GM18519 (cell line): Measurements from ENCODE around the gene WAS.
"Not testable (repeated sequence)": the region's sequence is repeated elsewhere in the genome, so short reads cannot be mapped to it uniquely, and the experiment has no call there.

ENCODE experiments used
- ATAC-seq: cut with Tn5 transposase; IDR thresholded peaks from one replicate; pipeline ENCODE4 v1.9.1; 2021; ENCODE audit warnings: mild to moderate bottlenecking, moderate library complexity; ENCODE audit not compliant: unreplicated experiment, low FRiP score

The WAS gene

DNA sequence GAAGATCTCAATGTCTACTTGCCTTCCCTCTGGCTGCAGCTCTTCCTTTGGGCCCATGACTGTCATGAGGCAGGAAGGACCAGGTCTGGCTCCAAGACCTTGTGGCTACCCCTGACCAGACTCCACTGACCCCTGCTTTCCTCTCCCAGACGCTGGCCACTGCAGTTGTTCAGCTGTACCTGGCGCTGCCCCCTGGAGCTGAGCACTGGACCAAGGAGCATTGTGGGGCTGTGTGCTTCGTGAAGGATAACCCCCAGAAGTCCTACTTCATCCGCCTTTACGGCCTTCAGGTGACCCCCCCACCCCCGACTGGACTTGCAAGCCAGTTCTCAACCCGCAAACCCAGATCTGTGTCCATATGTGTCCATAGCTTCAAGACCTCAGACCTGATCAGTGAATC, 535 bp downstream of the WAS start:
- no peak for ATAC-seq

DNA sequence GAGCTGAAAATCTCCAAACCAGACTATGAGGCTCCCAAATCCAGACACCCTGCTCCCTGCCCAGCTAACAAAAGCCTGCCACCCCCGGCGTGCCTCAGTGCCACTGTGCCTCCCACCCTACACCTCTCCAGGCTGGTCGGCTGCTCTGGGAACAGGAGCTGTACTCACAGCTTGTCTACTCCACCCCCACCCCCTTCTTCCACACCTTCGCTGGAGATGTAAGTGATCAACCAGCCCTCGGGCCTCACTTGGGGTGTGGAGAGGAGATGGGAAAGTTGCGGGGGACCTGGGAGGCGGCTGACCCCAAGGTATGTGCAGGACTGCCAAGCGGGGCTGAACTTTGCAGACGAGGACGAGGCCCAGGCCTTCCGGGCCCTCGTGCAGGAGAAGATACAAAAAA, 1.8 kb downstream of the WAS start:
- ATAC-seq: no peak

DNA sequence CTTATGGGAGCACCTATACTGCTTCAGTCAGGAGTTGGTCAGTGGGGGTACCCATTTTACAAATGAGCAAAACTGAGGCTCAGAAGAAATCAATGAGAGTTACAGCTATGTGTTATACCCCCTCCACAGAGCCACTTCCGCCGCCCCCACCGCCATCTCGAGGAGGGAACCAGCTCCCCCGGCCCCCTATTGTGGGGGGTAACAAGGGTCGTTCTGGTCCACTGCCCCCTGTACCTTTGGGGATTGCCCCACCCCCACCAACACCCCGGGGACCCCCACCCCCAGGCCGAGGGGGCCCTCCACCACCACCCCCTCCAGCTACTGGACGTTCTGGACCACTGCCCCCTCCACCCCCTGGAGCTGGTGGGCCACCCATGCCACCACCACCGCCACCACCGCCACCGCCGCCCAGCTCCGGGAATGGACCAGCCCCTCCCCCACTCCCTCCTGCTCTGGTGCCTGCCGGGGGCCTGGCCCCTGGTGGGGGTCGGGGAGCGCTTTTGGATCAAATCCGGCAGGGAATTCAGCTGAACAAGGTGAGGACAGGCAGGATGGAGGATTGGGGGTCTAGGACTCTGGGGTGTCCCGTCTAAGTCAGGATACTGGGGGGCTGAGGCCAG, 5.0 kb downstream of the WAS start:
- ATAC-seq: no peak

DNA sequence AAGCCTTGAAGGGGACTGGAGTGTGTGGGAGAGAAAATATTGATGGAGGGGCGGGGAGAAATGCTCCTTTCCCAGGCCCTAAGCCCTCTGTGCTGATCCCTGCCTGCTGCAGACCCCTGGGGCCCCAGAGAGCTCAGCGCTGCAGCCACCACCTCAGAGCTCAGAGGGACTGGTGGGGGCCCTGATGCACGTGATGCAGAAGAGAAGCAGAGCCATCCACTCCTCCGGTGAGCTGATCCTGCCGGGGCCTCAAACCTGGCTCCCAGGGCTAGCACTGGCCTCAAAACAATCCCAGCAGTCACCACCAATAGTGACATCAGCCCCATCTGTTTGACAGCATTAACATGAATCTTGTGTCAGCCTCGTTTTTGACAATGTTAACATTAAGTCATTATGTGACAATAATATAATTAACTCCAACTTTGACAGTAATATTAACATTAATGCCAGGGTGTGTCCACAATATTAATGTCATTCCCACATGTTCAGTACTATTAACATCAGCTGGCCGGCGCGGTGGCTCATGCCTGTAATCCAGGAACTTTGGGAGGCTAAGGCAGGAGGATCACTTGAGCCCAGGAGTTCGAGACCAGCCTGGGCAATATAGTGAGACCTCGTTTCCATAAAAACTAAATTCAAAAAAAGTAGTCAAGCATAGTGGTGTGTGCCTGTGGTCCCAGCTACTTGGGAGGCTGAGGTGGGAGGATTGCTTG, 5.8 kb downstream of the WAS start:
- ATAC-seq: no peak

DNA sequence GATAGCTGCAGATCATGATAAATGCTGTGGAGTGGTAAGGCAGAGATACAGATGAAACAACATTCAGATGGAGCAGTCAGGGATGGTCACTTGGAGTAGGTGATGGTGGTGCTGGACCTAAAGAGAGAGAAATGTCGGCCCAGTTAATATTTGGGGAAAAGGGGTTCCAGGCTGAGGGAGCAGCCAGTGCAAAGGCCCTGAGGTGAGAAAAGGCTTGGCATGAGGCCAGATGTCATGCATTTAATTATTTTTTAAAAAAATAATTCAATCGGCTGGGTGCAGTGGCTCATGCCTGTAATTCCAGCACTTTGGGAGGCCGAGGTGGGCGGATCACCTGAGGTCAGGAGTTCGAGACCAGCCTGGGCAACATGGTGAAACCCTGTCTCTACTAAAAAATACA, 8.1 kb downstream of the WAS start:
- ATAC-seq: not testable (repeated sequence)

DNA sequence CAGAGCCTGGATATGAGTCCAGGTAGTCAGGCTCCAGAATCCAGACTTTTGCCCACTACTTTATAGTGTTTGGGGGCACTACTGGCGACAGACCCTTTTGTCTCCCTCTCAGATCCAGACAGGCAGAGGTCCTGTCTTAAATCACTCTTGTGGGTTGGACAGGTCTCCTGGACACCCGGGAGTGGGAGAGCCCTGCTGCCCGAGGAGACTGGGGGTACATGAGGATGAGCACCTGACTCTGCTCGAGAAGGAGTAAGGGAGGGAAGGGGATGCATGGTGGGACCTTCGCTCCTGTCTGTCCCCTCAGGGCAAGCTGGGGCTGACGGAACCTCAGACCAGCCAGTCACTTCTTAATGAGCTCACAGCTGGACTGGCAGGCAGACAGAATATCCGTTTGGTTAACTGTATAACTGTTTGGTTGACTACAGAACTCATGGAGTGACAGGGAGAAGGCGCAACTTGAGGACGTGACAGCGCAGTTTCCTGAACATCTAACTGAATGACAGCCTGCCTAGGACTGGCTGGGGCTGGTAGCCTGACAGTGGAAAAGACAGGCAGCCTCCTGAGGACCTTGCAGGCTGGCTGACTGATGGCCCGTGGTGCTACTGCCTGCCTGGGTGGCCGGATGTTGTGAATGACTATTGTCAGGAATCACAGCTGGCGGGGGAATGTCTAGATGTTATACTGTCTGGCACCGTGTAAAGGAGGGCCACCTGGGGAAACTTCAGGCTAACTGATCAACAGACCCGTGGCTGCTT, 11.4 kb downstream of the WAS start:
- no peak for ATAC-seq

DNA sequence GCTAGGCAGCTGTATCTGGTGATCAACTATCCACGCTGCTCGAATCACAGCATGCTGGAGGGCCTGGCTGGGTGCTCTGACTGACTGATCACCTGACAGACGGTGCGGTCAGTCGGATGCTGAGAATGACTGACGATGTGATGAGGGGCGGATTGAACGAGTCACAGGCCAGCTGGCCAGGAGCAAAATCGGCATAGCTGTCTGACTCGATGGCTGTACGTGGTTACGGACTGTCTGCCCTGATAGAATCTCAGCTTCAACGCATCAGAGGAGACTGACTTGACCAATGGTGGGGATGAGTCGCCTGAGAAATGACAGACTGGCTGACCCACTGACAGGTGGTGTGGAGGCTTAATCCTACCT, 11.9 kb downstream of the WAS start:
- no peak for ATAC-seq

DNA sequence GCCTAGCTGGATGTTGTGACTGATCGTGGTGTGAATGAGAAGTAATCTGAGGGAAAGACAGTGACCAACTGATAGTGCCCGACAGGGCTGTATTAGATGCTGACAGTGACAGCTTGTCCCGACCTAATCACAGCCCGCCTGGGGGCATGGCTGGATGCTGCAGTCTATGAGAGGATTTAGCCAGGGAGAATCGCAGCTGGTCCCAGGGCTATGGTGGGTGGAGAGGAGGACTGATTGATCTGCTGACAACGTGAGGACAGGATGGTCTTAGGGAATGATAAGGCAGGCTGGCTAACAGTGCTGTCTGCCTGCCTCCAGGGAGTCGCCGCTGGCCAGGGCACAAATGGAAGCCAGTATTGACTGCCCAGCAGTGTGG, 12.3 kb downstream of the WAS start:
- no peak for ATAC-seq

DNA sequence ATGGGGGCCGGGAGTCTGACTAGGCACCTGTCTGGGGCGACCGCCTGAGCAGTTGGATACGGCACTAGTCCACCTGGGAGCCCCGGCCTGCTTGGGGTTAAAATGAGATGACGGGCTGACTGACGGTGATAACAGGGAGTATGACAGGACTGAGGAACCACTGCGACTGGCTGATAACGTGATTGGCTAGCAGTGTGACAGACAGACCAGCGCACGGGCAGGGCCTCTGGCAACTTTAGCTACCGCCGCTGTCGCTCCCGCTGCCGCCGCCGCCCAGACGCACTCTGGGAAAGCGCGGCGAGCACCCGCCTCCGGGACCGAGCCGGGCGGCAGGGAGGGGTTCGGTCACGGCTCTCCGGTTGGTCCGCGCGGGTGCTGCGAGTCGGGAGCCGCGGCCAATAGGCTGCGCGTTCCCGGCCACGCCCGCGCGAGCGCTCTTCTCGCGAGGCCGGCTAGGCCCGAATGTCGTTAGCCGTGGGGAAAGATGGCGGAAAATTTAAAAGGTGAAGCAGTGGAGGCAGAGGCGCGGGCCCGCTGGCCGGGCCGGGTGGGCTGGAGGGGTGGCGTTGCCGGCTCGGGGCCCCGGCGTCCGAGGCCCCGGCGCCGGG, 12.8 kb downstream of the WAS start, which contains the start of gene SUV39H1:
TSS of gene SUV39H1 (plus strand) at position 434 of the 608 bp plus-strand sequence. CDS start at position 485, 51 bp downstream.
- peak; percentile 80 for ATAC-seq

DNA sequence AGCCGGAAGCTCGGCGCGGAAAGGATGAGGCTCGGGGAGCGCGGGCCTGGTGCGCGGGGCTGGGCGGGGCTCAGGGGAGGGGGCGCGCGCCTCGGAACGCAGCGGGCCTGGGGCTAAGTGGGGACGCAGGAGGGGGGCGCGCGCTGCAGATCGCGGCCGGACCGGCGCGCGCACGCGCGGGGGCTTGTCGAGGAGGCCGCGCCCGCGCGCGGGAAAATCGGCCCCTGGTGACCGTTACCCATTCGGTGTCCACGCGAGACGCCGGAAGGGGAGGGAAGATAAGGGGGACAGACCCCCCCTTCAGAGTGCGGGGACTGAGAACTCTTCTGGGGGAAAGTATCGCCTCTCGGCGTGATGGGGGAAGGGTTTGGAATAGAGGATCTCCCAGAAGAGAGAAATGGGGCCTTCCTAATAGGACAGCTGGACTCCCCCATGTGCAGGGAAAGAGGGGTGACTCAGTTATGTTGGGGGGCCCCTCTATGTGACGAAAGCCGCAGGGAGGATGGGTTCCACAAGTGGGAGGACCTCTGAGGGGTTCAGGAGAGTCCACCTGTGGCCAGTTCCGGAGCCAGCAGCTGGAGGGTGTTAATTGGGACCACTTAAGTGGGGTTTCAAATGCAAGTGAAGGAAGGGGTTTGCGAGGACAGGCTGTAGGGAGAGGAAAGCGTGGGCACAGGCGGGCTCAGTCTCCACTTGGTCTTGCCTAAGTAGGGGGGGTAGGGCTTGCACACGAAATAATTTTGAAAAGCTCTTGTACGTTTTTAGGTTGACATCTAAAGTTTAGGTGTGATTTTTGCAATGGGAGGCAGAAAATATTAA, 13.5 kb downstream of the WAS start:
- no peak for ATAC-seq

DNA sequence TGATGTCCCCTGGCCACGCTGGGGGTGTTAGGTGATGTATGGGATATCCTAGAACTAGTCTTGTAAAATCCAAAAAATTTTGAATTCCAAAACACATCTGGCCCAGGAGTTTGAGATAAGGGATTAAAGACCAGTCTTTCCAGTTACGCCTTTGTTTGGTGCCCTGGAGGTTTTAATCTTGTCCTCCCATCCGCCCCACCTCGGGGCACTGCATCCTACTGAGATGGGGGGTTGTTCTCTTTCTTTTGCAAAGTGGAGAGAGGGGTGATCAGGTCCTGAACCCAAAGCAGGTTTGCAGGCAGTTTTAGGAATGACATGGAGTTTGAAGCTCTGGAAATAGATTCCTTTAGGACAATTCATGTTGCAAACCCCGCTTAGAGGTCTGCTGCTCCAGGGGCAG, 14.7 kb downstream of the WAS start:
- no peak for ATAC-seq

DNA sequence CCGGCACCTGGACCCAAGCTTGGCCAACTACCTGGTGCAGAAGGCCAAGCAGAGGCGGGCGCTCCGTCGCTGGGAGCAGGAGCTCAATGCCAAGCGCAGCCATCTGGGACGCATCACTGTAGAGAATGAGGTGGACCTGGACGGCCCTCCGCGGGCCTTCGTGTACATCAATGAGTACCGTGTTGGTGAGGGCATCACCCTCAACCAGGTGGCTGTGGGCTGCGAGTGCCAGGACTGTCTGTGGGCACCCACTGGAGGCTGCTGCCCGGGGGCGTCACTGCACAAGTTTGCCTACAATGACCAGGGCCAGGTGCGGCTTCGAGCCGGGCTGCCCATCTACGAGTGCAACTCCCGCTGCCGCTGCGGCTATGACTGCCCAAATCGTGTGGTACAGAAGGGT, 16.6 kb downstream of the WAS start:
- no peak for ATAC-seq

DNA sequence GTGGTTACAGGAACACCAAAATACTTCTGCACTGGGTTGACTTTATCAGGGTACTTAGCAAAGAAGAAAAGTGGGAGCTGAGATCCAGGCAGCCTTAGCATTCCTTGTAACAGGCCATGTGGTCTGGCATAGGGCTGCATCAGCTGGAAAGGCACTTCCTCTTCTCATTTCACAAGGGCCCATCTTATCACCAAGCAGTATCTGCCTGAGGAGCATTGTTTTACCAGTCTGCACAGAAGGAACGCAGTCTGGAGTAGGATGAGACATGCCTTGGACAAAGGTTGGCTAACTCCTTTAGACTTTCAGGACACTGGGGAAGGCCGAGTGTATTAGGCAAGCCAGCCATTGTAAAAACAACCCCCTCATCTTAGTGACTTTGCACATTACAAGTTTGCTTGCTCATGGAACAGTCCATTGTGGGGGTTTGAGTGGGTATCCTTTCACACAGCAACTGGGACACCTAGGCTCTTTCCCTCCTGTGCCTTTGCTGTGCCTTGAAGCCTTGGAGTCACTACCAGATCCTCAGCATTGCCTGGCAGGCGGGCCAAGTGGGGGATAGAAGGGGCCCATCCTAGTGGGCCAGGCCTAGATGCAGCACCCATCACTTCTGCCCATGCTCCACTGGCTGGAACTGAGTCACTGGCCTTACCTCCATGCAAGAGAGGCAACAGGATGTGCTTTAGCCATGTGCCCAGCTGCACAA, 17.5 kb downstream of the WAS start:
- no peak for ATAC-seq

DNA sequence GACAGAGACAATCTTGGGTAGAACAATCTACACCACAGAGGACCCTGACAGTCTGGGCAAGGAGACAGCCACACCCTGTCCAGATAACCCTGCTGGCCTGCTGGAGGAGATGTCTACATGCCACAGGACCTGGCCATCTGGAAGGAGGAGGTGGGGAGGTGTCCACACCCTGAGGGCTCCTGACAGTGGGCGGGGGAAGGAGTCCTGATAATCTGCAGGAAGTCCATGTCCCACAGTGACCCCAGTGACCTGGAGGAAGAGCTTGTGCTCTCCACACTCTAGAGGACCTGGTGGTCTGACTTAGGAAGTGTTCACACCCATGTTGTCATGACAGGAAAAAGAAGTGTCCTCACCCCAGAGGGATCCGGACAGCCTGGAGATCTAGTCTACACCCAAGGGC, 18.4 kb downstream of the WAS start:
- no peak for ATAC-seq

DNA sequence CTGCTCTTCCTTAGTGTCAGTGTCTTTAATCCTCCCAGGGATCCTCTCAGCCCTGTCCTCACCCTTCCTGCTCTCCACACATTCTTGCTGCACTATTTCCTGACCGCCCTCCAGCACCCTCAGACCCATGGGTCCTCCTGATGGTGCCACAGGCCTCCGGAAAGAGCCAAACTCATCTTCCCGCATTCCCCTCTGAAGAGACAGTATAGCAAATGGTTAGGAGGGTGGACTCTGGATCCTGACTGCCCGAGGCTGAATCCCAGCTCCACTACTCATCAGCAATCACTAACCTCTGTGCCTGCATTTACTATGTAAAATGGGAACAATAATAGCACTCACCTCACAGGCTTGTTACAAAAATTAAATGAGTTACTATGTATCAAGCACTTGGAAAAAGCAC, 19.1 kb downstream of the WAS start:
- ATAC-seq: no peak

DNA sequence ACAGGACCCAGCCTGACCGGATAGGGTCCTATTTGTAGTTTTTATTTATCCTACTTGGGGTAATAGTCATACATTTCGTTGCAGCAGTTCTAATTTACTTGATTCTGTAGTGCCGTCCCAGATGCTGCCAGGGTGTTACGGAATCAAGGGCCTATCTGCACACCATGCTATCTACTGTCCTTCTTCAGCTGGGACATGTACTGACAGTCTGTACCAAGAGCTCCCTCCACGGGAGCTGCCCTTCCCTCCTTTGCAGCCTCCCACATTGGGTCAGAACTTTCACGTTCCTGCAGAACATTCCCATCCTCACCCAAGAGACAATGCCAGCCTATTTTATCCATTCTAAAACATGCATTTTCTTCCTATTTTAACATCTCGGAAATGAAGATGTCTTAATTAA, 19.6 kb downstream of the WAS start:
- ATAC-seq: no peak

DNA sequence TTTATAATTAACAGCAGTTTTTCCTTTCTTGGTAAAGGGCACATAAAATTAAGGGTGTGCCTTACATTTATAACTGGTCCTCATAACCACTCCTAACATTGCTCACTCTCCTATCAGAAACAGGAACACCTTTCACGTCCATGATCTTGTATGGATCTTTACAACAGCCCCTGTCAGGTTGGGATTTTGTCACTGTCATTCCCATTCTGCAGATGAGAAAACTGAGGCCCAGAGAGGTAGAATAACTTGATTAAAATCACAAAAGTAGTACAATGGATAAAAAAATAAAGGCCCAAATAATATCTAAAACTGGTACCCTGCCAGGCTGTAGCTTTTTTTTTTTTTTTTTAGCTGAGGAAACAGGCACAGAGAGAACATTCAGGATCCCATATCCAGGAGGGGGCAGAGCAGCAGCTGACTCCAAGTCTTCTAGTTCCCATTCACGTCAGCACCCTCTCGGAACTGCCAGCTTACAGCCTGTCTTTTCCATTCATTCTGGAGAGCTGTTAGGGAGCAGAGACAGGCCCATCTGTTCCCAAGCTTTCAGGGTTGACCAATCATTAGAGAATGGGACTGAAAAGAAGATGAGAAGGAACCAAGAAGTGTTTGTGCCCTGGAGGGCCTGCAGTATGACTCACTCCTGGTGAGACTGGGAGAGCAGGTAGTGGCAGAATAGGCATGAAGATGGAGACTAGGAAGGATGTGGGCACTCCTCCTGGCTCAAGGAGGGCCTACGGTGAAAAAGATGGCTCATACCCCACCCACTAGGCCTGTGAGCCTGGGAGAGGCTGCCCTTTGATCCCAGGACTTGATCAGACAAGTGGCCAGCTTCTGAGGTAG, 20.3 kb downstream of the WAS start:
- ATAC-seq: no peak

DNA sequence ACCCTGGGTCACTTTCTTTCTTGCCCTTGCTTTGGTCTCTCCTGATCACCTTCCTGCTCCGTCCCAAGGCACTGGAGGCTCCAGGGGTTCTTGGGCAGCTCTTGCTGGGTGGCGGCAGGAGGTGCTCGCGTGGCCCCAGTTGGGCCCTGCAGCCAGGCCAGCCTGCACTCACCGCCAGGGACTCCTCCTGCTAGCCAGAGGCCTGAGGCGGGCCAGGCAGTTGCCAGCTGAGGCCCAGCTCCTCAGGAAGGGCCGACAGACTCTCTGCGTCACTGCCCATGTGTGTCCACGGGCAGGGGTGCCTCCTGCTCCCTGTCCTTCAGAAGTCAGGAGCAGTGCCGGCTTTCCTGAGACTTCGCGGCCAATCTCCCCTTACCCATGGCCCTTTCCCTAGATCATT, 22.3 kb downstream of the WAS start:
- ATAC-seq: no peak

DNA sequence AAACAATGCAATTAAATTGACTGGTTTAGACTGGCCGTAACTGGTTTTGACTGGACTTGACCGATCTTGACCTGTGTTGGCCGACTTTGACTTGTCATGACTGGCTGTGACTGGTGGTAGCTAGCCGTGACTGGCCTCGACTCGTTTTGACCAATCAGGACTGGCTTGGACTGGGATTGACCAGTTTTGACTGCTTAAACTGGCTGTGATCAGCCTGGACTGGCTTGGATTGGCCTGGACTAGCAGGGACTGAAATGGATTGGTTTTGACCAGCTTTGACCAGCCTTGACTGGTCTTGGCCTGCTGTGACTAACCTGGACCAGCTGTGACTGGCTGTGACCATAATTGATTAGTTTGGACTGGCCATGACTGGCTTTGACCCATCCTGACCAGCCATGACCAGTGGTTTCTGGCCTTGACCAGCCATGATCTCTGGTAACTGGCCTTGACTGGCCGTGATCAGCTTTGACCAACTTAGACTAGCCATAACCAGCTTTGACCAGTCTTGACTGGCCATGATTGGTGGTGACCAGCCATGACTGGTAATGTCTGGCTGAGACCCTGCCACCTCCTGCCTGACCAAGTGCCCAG, 26.0 kb downstream of the WAS start:
- no peak for ATAC-seq
